PC-3 (cell line): Measurements from ENCODE around the gene PLEKHG3. TPM values are rescaled to one million over a fixed set of nuclear protein-coding genes. Genes with fewer than 3 reads are reported as not detected.

Source experiments
- ATAC-seq: fragments of 200-7000 bp; cut with Tn5 transposase; 2 replicates; pipeline ENCODE4 v1.9.1; 2020; ENCODE audit warnings: mild to moderate bottlenecking, moderate library complexity
- BruUV-seq: library from RNA; stranded (reverse); fragments of 400-500 nt; replicated peaks from 2 replicates; lab custom pipeline; 2021; lab: Mats Ljungman, UMichigan
- CTCF ChIA-PET: fragments of 300-600 bp; sonication (Branson Sonifier 250); formaldehyde crosslinking; loops from one replicate; lab custom pipeline; 2022; ENCODE audit warnings: antibody characterized with exemption; lab: Charles Lee
- POLR2A ChIA-PET: fragments of 300-600 bp; sonication (Branson Sonifier 250); formaldehyde crosslinking; loops from one replicate; lab custom pipeline; 2022; ENCODE audit warnings: antibody characterized with exemption; ENCODE audit not compliant: unreplicated experiment; lab: Charles Lee
- DNase-seq: peaks from one replicate; pipeline ENCODE4 v3.0.0-alpha.2; 2015
- H2AFZ ChIP-seq: fragments of 300-600 bp; sonication (generic); 2 replicates; pipeline ENCODE4 v1.6.0; 2016; ENCODE audit warnings: antibody characterized with exemption, low read length
- H3F3A ChIP-seq: fragments of 300-600 bp; sonication (generic); one replicate; pipeline ENCODE4 v1.6.0; 2017; ENCODE audit warnings: antibody characterized with exemption, low read length, control low read depth, mild to moderate bottlenecking; ENCODE audit not compliant: unreplicated experiment
- H3K27ac ChIP-seq: fragments of 300-600 bp; sonication (generic); 2 replicates; pipeline ENCODE4 v1.5.1; 2016; ENCODE audit warnings: mild to moderate bottlenecking, low read length
- H3K27me3 ChIP-seq: fragments of 300-600 bp; sonication (generic); 2 replicates; pipeline ENCODE4 v1.6.1; 2016; ENCODE audit warnings: low read length, mixed read lengths
- H3K36me3 ChIP-seq: fragments of 300-600 bp; sonication (generic); 2 replicates; pipeline ENCODE4 v1.6.1; 2016; ENCODE audit warnings: low read depth, mixed run types, low read length, mixed read lengths
- H3K4me1 ChIP-seq: fragments of 300-600 bp; sonication (generic); 2 replicates; pipeline ENCODE4 v1.5.1; 2016; ENCODE audit warnings: low read length; ENCODE audit not compliant: insufficient read depth
- H3K4me2 ChIP-seq: fragments of 300-600 bp; sonication (generic); 2 replicates; pipeline ENCODE4 v1.6.0; 2016; ENCODE audit warnings: low read length
- H3K4me3 ChIP-seq: fragments of 300-600 bp; sonication (generic); 2 replicates; pipeline ENCODE4 v1.5.1; 2016; ENCODE audit warnings: mild to moderate bottlenecking, low read length, mixed read lengths
- H3K79me2 ChIP-seq: fragments of 300-600 bp; sonication (generic); 2 replicates; pipeline ENCODE4 v1.6.1; 2017; ENCODE audit warnings: low read length, mixed read lengths
- H3K9ac ChIP-seq: fragments of 300-600 bp; sonication (generic); 2 replicates; pipeline ENCODE4 v1.6.0; 2016; ENCODE audit warnings: mild to moderate bottlenecking, low read length
- H3K9me2 ChIP-seq: fragments of 300-600 bp; sonication (generic); replicated peaks from 2 replicates; pipeline ENCODE4 v1.6.1; 2016; ENCODE audit warnings: mixed run types, low read length, mixed read lengths
- H3K9me3 ChIP-seq: fragments of 300-600 bp; sonication (generic); 2 replicates; pipeline ENCODE4 v1.6.1; 2016; ENCODE audit warnings: low read length, mixed read lengths
- H4K20me1 ChIP-seq: fragments of 300-600 bp; sonication (generic); 2 replicates; pipeline ENCODE4 v1.6.1; 2016; ENCODE audit warnings: low read length, mixed read lengths
- EZH2 ChIP-seq: fragments of 300-600 bp; sonication (generic); IDR thresholded peaks from one replicate; pipeline ENCODE4 v1.6.1; 2017; ENCODE audit warnings: antibody characterized with exemption, mild to moderate bottlenecking, low read length; ENCODE audit not compliant: unreplicated experiment
- EZH2phosphoT487 ChIP-seq: fragments of 300-600 bp; sonication (generic); IDR thresholded peaks from 2 replicates; pipeline ENCODE4 v1.6.1; 2018; ENCODE audit warnings: mild to moderate bottlenecking, antibody characterized with exemption, low read length, borderline replicate concordance
- intact Hi-C: fragments of 100-400 bp; cut with micrococcal nuclease; formaldehyde crosslinking; loops from 2 replicates; pipeline ENCODE4 v1.9.0; 2023
- total RNA-seq: library from RNA; depleted of rRNA; stranded (reverse); fragments of >200 nt; gene quantifications from 2 replicates; pipeline ENCODE4 v1.2.3, GENCODE V29; 2014
- TF ChIP-seq, protein P1 (sequence below): fragments of 300-600 bp; sonication (generic); conservative IDR thresholded peaks from 2 replicates; pipeline ENCODE4 v1.5.1; 2017; ENCODE audit warnings: antibody characterized with exemption, low read depth, mild to moderate bottlenecking, low read length

The PLEKHG3 gene
- total RNA-seq, 1 experiment from 2014 or later, result 49.6 TPM

DNA sequence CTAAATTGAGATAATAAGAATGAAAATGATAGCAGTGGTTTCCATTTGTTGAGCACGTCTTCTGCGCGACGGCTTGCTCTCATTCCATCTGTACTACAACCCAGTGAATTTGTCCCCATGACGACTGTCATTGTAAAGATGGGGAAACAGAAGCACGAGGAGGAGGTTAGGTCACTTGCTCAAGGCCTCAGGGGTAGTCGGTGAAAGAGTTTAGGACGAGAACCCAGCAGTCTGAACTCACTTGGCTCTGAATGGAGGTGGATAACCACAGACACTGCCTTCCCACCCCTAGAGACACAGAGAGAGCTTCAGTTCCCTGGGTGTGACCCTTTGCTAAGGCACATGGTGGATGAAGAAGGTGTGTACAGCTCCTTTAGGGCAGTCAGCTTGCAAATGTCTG lies 30.9 kb upstream of the PLEKHG3 start:
- ChIA-PET POLR2A (no interaction called here), CTCF (interaction anchor here (1.0 kb wide), 1 partner anchor 53 kb away, joined by 3 read pairs; no protein-coding TSS in a partner anchor)
- H3K27ac ChIP-seq, result no peak overlapping the region
- H3K9me2 ChIP-seq, result no peaks in the 10 kb centered on the region
- H3K9me3 ChIP-seq, result no peaks in the 10 kb centered on the region
- H3K4me2 ChIP-seq, result no peak overlapping the region
- H4K20me1 ChIP-seq, result no peaks in the 10 kb centered on the region
- no peaks in the 10 kb centered on the region for H3K79me2 ChIP-seq
- H3K4me3 ChIP-seq, result no peak overlapping the region
- DNase-seq, result no peak
- no peaks in the 10 kb centered on the region for H3F3A ChIP-seq
- no peak for TF ChIP-seq EZH2phosphoT487
- TF ChIP-seq EZH2, result no peak
- TF ChIP-seq, protein P1, sequence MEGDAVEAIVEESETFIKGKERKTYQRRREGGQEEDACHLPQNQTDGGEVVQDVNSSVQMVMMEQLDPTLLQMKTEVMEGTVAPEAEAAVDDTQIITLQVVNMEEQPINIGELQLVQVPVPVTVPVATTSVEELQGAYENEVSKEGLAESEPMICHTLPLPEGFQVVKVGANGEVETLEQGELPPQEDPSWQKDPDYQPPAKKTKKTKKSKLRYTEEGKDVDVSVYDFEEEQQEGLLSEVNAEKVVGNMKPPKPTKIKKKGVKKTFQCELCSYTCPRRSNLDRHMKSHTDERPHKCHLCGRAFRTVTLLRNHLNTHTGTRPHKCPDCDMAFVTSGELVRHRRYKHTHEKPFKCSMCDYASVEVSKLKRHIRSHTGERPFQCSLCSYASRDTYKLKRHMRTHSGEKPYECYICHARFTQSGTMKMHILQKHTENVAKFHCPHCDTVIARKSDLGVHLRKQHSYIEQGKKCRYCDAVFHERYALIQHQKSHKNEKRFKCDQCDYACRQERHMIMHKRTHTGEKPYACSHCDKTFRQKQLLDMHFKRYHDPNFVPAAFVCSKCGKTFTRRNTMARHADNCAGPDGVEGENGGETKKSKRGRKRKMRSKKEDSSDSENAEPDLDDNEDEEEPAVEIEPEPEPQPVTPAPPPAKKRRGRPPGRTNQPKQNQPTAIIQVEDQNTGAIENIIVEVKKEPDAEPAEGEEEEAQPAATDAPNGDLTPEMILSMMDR, result no peak
- intact Hi-C loops, result loop anchor here (5.0 kb wide), 1 partner anchor 219 kb away; no protein-coding TSS in a partner anchor
- no peaks in the 10 kb centered on the region for H3K36me3 ChIP-seq
- no peak for ATAC-seq
- no peaks in the 10 kb centered on the region for H3K27me3 ChIP-seq
- no TSS peak for BruUV-seq
- no peak overlapping the region for H3K9ac ChIP-seq
- no peak overlapping the region for H2AFZ ChIP-seq
- peaks cover 11% of the 10 kb centered on the region for H3K4me1 ChIP-seq

- no peak overlapping the region for H3K4me3 ChIP-seq
- DNase-seq (no peak), ATAC-seq (no peak)
- no peak overlapping the region for H3K4me2 ChIP-seq
- H2AFZ ChIP-seq, result no peak overlapping the region
- TF ChIP-seq, protein P1, result no peak
- TF ChIP-seq EZH2, result no peak
- no peak for TF ChIP-seq EZH2phosphoT487
- no peak overlapping the region for H3K9ac ChIP-seq
- no peaks in the 10 kb centered on the region for H4K20me1 ChIP-seq
- no peaks in the 10 kb centered on the region for H3K27me3 ChIP-seq
- BruUV-seq, result no TSS peak
- H3K27ac ChIP-seq, result no peak overlapping the region
- intact Hi-C loops, result loop anchor here (5.0 kb wide), 1 partner anchor 219 kb away; no protein-coding TSS in a partner anchor
- no peaks in the 10 kb centered on the region for H3K36me3 ChIP-seq
- ChIA-PET POLR2A (no interaction called here), CTCF (interaction anchor here (1.0 kb wide), 1 partner anchor 53 kb away, joined by 3 read pairs; no protein-coding TSS in a partner anchor)
- no peaks in the 10 kb centered on the region for H3F3A ChIP-seq
- no peaks in the 10 kb centered on the region for H3K9me2 ChIP-seq
- no peaks in the 10 kb centered on the region for H3K79me2 ChIP-seq
- H3K9me3 ChIP-seq, result no peaks in the 10 kb centered on the region
- peaks cover 11% of the 10 kb centered on the region for H3K4me1 ChIP-seq
Observed at GRCh38 chr14:64673748-64674147, 30.5 kb upstream of the PLEKHG3 start.

- no peak for TF ChIP-seq EZH2
- TF ChIP-seq, protein P1, result no peak
- no peak for TF ChIP-seq EZH2phosphoT487
- H3K4me1 ChIP-seq, result peaks cover 16% of the 10 kb centered on the region
- no peaks in the 10 kb centered on the region for H3K36me3 ChIP-seq
- ATAC-seq (no peak), DNase-seq (no peak)
- H3K79me2 ChIP-seq, result no peaks in the 10 kb centered on the region
- no peaks in the 10 kb centered on the region for H3K9me2 ChIP-seq
- no peaks in the 10 kb centered on the region for H3K27me3 ChIP-seq
- H4K20me1 ChIP-seq, result no peaks in the 10 kb centered on the region
- H3F3A ChIP-seq, result no peaks in the 10 kb centered on the region
- no peak overlapping the region for H3K4me2 ChIP-seq
- ChIA-PET POLR2A (interaction anchor here (0.6 kb wide), 1 partner anchor 46 kb away, joined by 5 read pairs; no protein-coding TSS in a partner anchor), CTCF (interaction anchor here (0.6 kb wide), 1 partner anchor 510 kb away, joined by 3 read pairs; no protein-coding TSS in a partner anchor)
- no TSS peak for BruUV-seq
- intact Hi-C loops, result loop anchor here (5.0 kb wide), 1 partner anchor 217 kb away; no protein-coding TSS in a partner anchor
- H3K4me3 ChIP-seq, result no peak overlapping the region
- no peak overlapping the region for H3K27ac ChIP-seq
- H3K9me3 ChIP-seq, result no peaks in the 10 kb centered on the region
- H3K9ac ChIP-seq, result no peak overlapping the region
- H2AFZ ChIP-seq, result no peak overlapping the region
Observed at GRCh38 chr14:64674829-64675228, 29.4 kb upstream of the PLEKHG3 start.
